ENCODE results near the gene ABLIM1. TPM values are rescaled to one million over a fixed set of nuclear protein-coding genes. Genes with fewer than 3 reads are reported as not detected.

The ABLIM1 gene
- total RNA-seq, 1 experiment from 2014 or later = 34.0 TPM

- Histone ChIP-seq H3K27ac (ENCODE audit: low read depth, low read length, poor library complexity, severe bottlenecking) (no peak overlapping the region), H3K27me3 (replicated peaks; ENCODE audit: insufficient read depth, low read depth, low read length, poor library complexity) (no peaks in the 10 kb centered on the region), H3K4me1 (ENCODE audit: insufficient read depth, low read length, poor library complexity, severe bottlenecking) (peaks cover 10% of the 10 kb centered on the region), H3K36me3 (ENCODE audit: insufficient read depth, low read length, poor library complexity, severe bottlenecking) (no peaks in the 10 kb centered on the region), H3K4me3 (ENCODE audit: low read depth, low read length, poor library complexity, severe bottlenecking) (no peak overlapping the region), H3K9me3 (ENCODE audit: low read depth, low read length, poor library complexity, severe bottlenecking) (no peaks in the 10 kb centered on the region)
- POLR2A ChIA-PET (ENCODE audit: low non-redundant PET) = no interaction called here
- BruUV-seq (replicated peaks) = no TSS peak
- no peak for DNase-seq (ENCODE audit: low spot score)
- CTCF ChIA-PET = interaction anchor here (0.6 kb wide), 1 partner anchor 208 kb away, joined by 9 read pairs; no protein-coding TSS in a partner anchor
- intact Hi-C loops (cut with micrococcal nuclease; ENCODE audit: unreplicated experiment) = loop anchor here (10.0 kb wide), 1 partner anchor 836 kb away; no protein-coding TSS in a partner anchor
- no peak for TF ChIP-seq EZH2 (IDR thresholded peaks at IDR 0.05; ENCODE audit: borderline replicate concordance, low read depth, low read length, poor library complexity, severe bottlenecking)
- TF ChIP-seq, protein P1, sequence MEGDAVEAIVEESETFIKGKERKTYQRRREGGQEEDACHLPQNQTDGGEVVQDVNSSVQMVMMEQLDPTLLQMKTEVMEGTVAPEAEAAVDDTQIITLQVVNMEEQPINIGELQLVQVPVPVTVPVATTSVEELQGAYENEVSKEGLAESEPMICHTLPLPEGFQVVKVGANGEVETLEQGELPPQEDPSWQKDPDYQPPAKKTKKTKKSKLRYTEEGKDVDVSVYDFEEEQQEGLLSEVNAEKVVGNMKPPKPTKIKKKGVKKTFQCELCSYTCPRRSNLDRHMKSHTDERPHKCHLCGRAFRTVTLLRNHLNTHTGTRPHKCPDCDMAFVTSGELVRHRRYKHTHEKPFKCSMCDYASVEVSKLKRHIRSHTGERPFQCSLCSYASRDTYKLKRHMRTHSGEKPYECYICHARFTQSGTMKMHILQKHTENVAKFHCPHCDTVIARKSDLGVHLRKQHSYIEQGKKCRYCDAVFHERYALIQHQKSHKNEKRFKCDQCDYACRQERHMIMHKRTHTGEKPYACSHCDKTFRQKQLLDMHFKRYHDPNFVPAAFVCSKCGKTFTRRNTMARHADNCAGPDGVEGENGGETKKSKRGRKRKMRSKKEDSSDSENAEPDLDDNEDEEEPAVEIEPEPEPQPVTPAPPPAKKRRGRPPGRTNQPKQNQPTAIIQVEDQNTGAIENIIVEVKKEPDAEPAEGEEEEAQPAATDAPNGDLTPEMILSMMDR (conservative IDR thresholded peaks at IDR 0.05; ENCODE audit: low read depth, low read length) = no peak
These were observed 116.8 kb downstream of the ABLIM1 start for GRCh38 chr10:114541081-114541796.

DNA sequence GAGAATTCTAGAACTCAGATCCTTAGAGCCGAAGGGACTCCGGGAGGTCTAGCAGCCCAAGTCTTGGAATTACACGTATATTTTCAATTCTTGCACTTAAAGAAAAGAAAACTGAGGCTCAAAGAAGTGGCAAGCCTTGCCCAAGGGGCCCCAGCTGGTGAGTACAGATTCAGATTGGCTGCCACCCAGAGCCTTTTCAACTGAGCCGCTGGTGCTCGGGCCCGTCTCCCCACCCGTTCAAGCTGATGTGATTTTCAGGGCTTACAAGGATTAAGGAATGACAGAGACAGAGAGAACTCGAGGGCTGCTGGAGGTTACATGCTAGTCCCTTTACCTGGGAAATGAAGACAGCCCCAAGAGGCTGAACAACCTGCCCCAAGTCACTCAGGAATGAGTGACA lies 117.8 kb downstream of the ABLIM1 start:
- CTCF ChIA-PET = no interaction called here
- Histone ChIP-seq H3K4me1 (ENCODE audit: insufficient read depth, low read length, poor library complexity, severe bottlenecking) (peaks cover 10% of the 10 kb centered on the region), H3K9me3 (ENCODE audit: low read depth, low read length, poor library complexity, severe bottlenecking) (no peaks in the 10 kb centered on the region), H3K27me3 (replicated peaks; ENCODE audit: insufficient read depth, low read depth, low read length, poor library complexity) (no peaks in the 10 kb centered on the region), H3K4me3 (ENCODE audit: low read depth, low read length, poor library complexity, severe bottlenecking) (no peak overlapping the region), H3K36me3 (ENCODE audit: insufficient read depth, low read length, poor library complexity, severe bottlenecking) (no peaks in the 10 kb centered on the region), H3K27ac (ENCODE audit: low read depth, low read length, poor library complexity, severe bottlenecking) (no peak overlapping the region)
- TF ChIP-seq, protein P1 (conservative IDR thresholded peaks at IDR 0.05; ENCODE audit: low read depth, low read length) = no peak
- no peak for TF ChIP-seq EZH2 (IDR thresholded peaks at IDR 0.05; ENCODE audit: borderline replicate concordance, low read depth, low read length, poor library complexity, severe bottlenecking)
- POLR2A ChIA-PET (ENCODE audit: low non-redundant PET) = no interaction called here
- BruUV-seq (replicated peaks) = no TSS peak
- intact Hi-C loops (cut with micrococcal nuclease; ENCODE audit: unreplicated experiment) = loop anchor here (10.0 kb wide), 1 partner anchor 835 kb away; no protein-coding TSS in a partner anchor
- no peak for DNase-seq (ENCODE audit: low spot score)

- Histone ChIP-seq H3K36me3 (ENCODE audit: insufficient read depth, low read length, poor library complexity, severe bottlenecking) (no peaks in the 10 kb centered on the region), H3K4me3 (ENCODE audit: low read depth, low read length, poor library complexity, severe bottlenecking) (no peak overlapping the region), H3K9me3 (ENCODE audit: low read depth, low read length, poor library complexity, severe bottlenecking) (no peaks in the 10 kb centered on the region), H3K27me3 (replicated peaks; ENCODE audit: insufficient read depth, low read depth, low read length, poor library complexity) (no peaks in the 10 kb centered on the region), H3K27ac (ENCODE audit: low read depth, low read length, poor library complexity, severe bottlenecking) (no peak overlapping the region), H3K4me1 (ENCODE audit: insufficient read depth, low read length, poor library complexity, severe bottlenecking) (peaks cover 10% of the 10 kb centered on the region)
- CTCF ChIA-PET = no interaction called here
- no TSS peak for BruUV-seq (replicated peaks)
- POLR2A ChIA-PET (ENCODE audit: low non-redundant PET) = no interaction called here
- no peak for DNase-seq (ENCODE audit: low spot score)
- TF ChIP-seq, protein P1 (conservative IDR thresholded peaks at IDR 0.05; ENCODE audit: low read depth, low read length) = no peak
- no peak for TF ChIP-seq EZH2 (IDR thresholded peaks at IDR 0.05; ENCODE audit: borderline replicate concordance, low read depth, low read length, poor library complexity, severe bottlenecking)
- intact Hi-C loops (cut with micrococcal nuclease; ENCODE audit: unreplicated experiment) = loop anchor here (10.0 kb wide), 1 partner anchor 835 kb away; no protein-coding TSS in a partner anchor
These were observed 118.5 kb downstream of the ABLIM1 start for GRCh38 chr10:114539623-114540022.
